Bronchial epithelial cell (primary cell): ENCODE results near the gene BAD. TPM values are rescaled to one million over a fixed set of nuclear protein-coding genes. Genes with fewer than 3 reads are reported as not detected.
A peak's percentile ranks its signal among the peaks of the same experiment; 100 is the strongest.

Experiments
- DNase-seq: peaks from one replicate; pipeline ENCODE4 v3.0.0-alpha.2; 2010; ENCODE audit warnings: low read depth
- FAIRE-seq: peaks from 2 replicates; lab custom pipeline; 2011; peaks lifted over from hg19 to GRCh38; lab: Jason Lieb, UNC
- H3K27me3 ChIP-seq: 2 replicates; pipeline ENCODE4 v1.5.1; 2011; ENCODE audit warnings: low read length; ENCODE audit not compliant: control insufficient read depth, insufficient read depth
- H3K36me3 ChIP-seq: 2 replicates; pipeline ENCODE4 v1.5.1; 2011; ENCODE audit warnings: low read length; ENCODE audit not compliant: control insufficient read depth, insufficient read depth
- H3K4me3 ChIP-seq: 2 replicates; pipeline ENCODE4 v1.5.1; 2011; ENCODE audit warnings: mild to moderate bottlenecking, low read depth, low read length, control low read depth
- CTCF ChIP-seq: IDR thresholded peaks from 2 replicates; pipeline ENCODE4 v1.5.1; 2011; ENCODE audit warnings: mild to moderate bottlenecking, moderate library complexity, low read length, control low read depth, inconsistent platforms; ENCODE audit not compliant: insufficient read depth, severe bottlenecking
- total RNA-seq: library from RNA; depleted of rRNA; stranded (reverse); fragments of >200 nt; gene quantifications from 2 replicates; pipeline ENCODE4 v1.2.1, GENCODE V29; 2014

Gene BAD
- total RNA-seq, 1 donor from 2014 or later, result 63.4 TPM

DNA sequence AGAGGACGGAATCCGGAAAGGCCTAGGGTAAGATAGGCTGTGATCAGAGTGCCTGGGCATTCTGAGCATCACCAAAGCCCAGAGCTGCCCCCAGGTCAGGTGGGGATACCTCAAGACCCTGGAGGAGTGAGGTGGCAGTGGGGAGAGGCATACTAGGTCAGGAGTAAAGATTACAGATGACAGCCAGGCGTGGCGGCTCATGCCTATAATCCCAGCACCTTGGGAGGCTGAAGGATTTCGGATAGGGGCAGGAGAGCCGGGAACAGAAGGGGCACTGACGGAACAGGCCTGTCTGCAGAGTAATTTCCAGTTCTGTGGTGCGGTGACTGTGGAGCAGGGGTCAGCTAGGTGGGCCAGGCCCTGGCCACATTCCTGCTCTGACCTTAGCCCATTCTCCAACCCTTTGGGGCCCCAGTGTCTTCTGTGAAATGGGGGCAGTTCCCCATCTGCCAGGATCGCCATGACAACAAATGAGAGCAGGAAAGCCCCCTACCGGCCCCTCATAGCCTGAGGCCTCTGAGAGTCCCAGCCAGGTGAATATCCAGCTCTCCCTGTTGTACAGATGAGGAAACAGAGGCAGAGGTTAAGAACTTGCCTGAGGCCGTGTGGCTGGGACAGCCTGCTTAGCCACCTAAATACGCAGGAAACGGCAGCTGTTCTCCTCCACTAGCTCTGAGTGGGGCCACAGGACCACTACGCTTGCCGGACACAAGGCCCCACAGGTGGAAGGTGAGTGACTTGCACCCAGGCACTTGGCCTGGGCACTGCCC, 9.2 kb downstream of the BAD start:
- Histone ChIP-seq H3K36me3 (peaks cover 10% of the 10 kb centered on the region), H3K4me3 (no peak overlapping the region), H3K27me3 (no peaks in the 10 kb centered on the region)
- FAIRE-seq (no peak), DNase-seq (no peak)
- TF ChIP-seq CTCF, result no peak

GRCh38 chr11:64269540-64270220, 14.8 kb downstream of the BAD start:
- H3K27me3 ChIP-seq, result no peaks in the 10 kb centered on the region
- peaks cover 16% of the 10 kb centered on the region for H3K36me3 ChIP-seq
- TF ChIP-seq CTCF, result peak; percentile 10
- no peak for FAIRE-seq
- peak; percentile 98 for DNase-seq
- peak overlapping the region; percentile 73 for H3K4me3 ChIP-seq

DNA sequence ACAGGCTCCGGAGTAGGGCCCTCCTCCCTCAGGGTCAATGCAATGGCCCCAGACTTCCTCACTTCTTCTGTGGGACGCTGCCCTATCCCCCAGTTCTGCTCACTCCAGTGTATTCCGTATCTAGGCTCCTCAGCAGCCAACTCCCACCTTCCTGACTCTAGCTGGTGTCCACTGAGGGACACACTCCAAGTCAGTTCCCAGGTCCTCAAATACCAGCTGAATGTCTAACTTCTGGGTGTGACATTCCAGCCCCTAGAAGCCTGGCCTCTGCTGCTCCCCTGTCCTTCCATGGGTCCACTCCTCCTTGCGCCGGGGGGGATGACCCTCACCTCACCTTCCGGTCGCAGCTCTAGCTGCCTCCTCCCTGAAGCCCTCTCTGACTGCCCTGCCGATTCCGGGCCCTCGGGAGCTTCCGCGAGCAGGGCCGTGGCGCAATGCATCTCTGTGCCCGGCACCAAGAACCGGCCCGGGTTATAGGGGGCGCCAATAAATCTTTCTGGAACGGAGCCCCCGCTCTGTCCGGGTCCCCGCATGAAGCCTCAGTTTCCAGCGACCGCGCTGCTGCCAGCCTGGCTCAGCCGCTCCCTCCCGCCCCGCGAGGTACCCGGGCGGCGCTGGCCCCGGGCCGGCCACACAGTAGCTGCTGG, 15.4 kb downstream of the BAD start:
- no peak for TF ChIP-seq CTCF
- H3K27me3 ChIP-seq, result no peaks in the 10 kb centered on the region
- FAIRE-seq (no peak), DNase-seq (peak; percentile 25)
- peak overlapping the region; percentile 58 for H3K4me3 ChIP-seq
- H3K36me3 ChIP-seq, result peaks cover 22% of the 10 kb centered on the region

GRCh38 chr11:64268025-64268892, 16.2 kb downstream of the BAD start:
- H3K27me3 ChIP-seq, result no peaks in the 10 kb centered on the region
- DNase-seq (peak; percentile 32), FAIRE-seq (no peak)
- TF ChIP-seq CTCF, result no peak
- H3K4me3 ChIP-seq, result no peak overlapping the region
- H3K36me3 ChIP-seq, result peaks cover 29% of the 10 kb centered on the region

- FAIRE-seq, result no peak
Observed at GRCh38 chr11:64267207-64267945, 17.1 kb downstream of the BAD start.

More at GRCh38 chr11:64267207-64267945, 17.1 kb downstream of the BAD start:
- Histone ChIP-seq H3K4me3 (no peak overlapping the region), H3K36me3 (peaks cover 37% of the 10 kb centered on the region), H3K27me3 (no peaks in the 10 kb centered on the region)
- no peak for DNase-seq
- no peak for TF ChIP-seq CTCF
